Measurements from ENCODE around the gene PIK3C3.
"Not testable (repeated sequence)": the region's sequence is repeated elsewhere in the genome, so short reads cannot be mapped to it uniquely, and the experiment has no call there.

The PIK3C3 gene

GRCh38 chr18:42080340-42080739, 125.3 kb downstream of the PIK3C3 start:
- DNase-seq = no peak

- DNase-seq = no peak
These were observed 127.6 kb downstream of the PIK3C3 start for GRCh38 chr18:42082415-42083234.

GRCh38 chr18:42086288-42086687, 131.3 kb downstream of the PIK3C3 start:
- no peak for DNase-seq

GRCh38 chr18:42087235-42087634, 132.2 kb downstream of the PIK3C3 start:
- no peak for DNase-seq

- DNase-seq = no peak
These were observed 132.8 kb downstream of the PIK3C3 start for GRCh38 chr18:42087876-42088275.

- DNase-seq = no peak
These were observed 137.8 kb downstream of the PIK3C3 start for GRCh38 chr18:42092848-42093247.

- no peak for DNase-seq
These were observed 139.8 kb downstream of the PIK3C3 start for GRCh38 chr18:42094875-42095274.

- no peak for DNase-seq
These were observed 140.8 kb downstream of the PIK3C3 start for GRCh38 chr18:42095732-42096377.

GRCh38 chr18:42100248-42100647, 145.2 kb downstream of the PIK3C3 start:
- no peak for DNase-seq

- DNase-seq = no peak
These were observed 145.9 kb downstream of the PIK3C3 start for GRCh38 chr18:42100911-42101310.

GRCh38 chr18:42105394-42105793, 150.4 kb downstream of the PIK3C3 start:
- DNase-seq = no peak

- no peak for DNase-seq
These were observed 151.8 kb downstream of the PIK3C3 start for GRCh38 chr18:42106784-42107183.

- DNase-seq = no peak
These were observed 152.3 kb downstream of the PIK3C3 start for GRCh38 chr18:42107287-42107686.

- DNase-seq = no peak
These were observed 152.8 kb downstream of the PIK3C3 start for GRCh38 chr18:42107691-42108450.

- DNase-seq = not testable (repeated sequence)
These were observed 157.1 kb downstream of the PIK3C3 start for GRCh38 chr18:42112147-42112546.

- peak in 1 of 3 donors; percentile 5 for DNase-seq
These were observed 157.8 kb downstream of the PIK3C3 start for GRCh38 chr18:42112657-42113420.

GRCh38 chr18:42113529-42114191, 158.6 kb downstream of the PIK3C3 start:
- DNase-seq = peak in 2 of 3 donors; percentile 40 to 42

GRCh38 chr18:42114310-42114943, 159.4 kb downstream of the PIK3C3 start:
- peak; percentile 78 to 85 (median 78) for DNase-seq

- peak; percentile 61 to 81 (median 71) for DNase-seq
These were observed 171.6 kb downstream of the PIK3C3 start for GRCh38 chr18:42126586-42126985.

- DNase-seq = no peak
These were observed 176.3 kb downstream of the PIK3C3 start for GRCh38 chr18:42131066-42131929.

- DNase-seq = no peak
These were observed 176.9 kb downstream of the PIK3C3 start for GRCh38 chr18:42131930-42132244.

All from suppressor macrophage treated with lipopolysaccharide for 1 hour (primary cell).